Measurements from ENCODE around the gene CCNYL1.

Gene CCNYL1

GRCh38 chr2:207710814-207711740 lies at the start of gene CCNYL1:
Gene CCNYL1 (plus strand): TSS chr2:207711640. CDS start chr2:207711897, 257 bp downstream.
- Histone ChIP-seq H3K27ac (ENCODE audit: low read depth, low read length) (peak within 1 kb of the TSS; percentile 76), H3K36me3 (ENCODE audit: insufficient read depth, low read length) (no peaks in the 10 kb centered on the region), H3K4me3 (ENCODE audit: low read depth in 1 of 2, low read length in 2 of 2) (peak within 1 kb of the TSS; percentile 75 to 91), H3K9ac (ENCODE audit: low read length) (peak within 1 kb of the TSS; percentile 82), H3K9me3 (ENCODE audit: low read length) (no peaks in the 10 kb centered on the region), H3K27me3 (ENCODE audit: control insufficient read depth in 1 of 2, insufficient read depth in 2 of 2, low read length in 2 of 2) (no peaks in the 10 kb centered on the region), H3K4me1 (ENCODE audit: insufficient read depth, low read length) (peaks cover 13% of the 10 kb centered on the region)

GRCh38 chr2:207662203-207662602 lies 49.2 kb upstream of the CCNYL1 start:
- no peak overlapping the region for H3K4me3 ChIP-seq (ENCODE audit: low read depth in 1 of 2, low read length in 2 of 2)
- no peaks in the 10 kb centered on the region for H3K36me3 ChIP-seq (ENCODE audit: insufficient read depth, low read length)
- no peaks in the 10 kb centered on the region for H3K4me1 ChIP-seq (ENCODE audit: insufficient read depth, low read length)
- H3K9me3 ChIP-seq (ENCODE audit: low read length), result no peaks in the 10 kb centered on the region
- no peaks in the 10 kb centered on the region for H3K27me3 ChIP-seq (ENCODE audit: control insufficient read depth in 1 of 2, insufficient read depth in 2 of 2, low read length in 2 of 2)
- H3K9ac ChIP-seq (ENCODE audit: low read length), result no peak overlapping the region
- no peak overlapping the region for H3K27ac ChIP-seq (ENCODE audit: low read depth, low read length)

- Histone ChIP-seq H3K9ac (ENCODE audit: low read length) (no peak overlapping the region), H3K27me3 (ENCODE audit: control insufficient read depth in 1 of 2, insufficient read depth in 2 of 2, low read length in 2 of 2) (no peaks in the 10 kb centered on the region), H3K27ac (ENCODE audit: low read depth, low read length) (no peak overlapping the region), H3K36me3 (ENCODE audit: insufficient read depth, low read length) (no peaks in the 10 kb centered on the region), H3K9me3 (ENCODE audit: low read length) (no peaks in the 10 kb centered on the region), H3K4me3 (ENCODE audit: low read depth in 1 of 2, low read length in 2 of 2) (no peak overlapping the region), H3K4me1 (ENCODE audit: insufficient read depth, low read length) (no peaks in the 10 kb centered on the region)
Observed at GRCh38 chr2:207663870-207664545, 47.4 kb upstream of the CCNYL1 start.

GRCh38 chr2:207670887-207671286 lies 40.6 kb upstream of the CCNYL1 start:
- no peaks in the 10 kb centered on the region for H3K36me3 ChIP-seq (ENCODE audit: insufficient read depth, low read length)
- no peak overlapping the region for H3K9ac ChIP-seq (ENCODE audit: low read length)
- no peak overlapping the region for H3K4me3 ChIP-seq (ENCODE audit: low read depth in 1 of 2, low read length in 2 of 2)
- H3K27me3 ChIP-seq (ENCODE audit: control insufficient read depth in 1 of 2, insufficient read depth in 2 of 2, low read length in 2 of 2), result no peaks in the 10 kb centered on the region
- no peaks in the 10 kb centered on the region for H3K4me1 ChIP-seq (ENCODE audit: insufficient read depth, low read length)
- no peaks in the 10 kb centered on the region for H3K9me3 ChIP-seq (ENCODE audit: low read length)
- no peak overlapping the region for H3K27ac ChIP-seq (ENCODE audit: low read depth, low read length)

GRCh38 chr2:207673431-207673830 lies 38.0 kb upstream of the CCNYL1 start:
- Histone ChIP-seq H3K9me3 (ENCODE audit: low read length) (no peaks in the 10 kb centered on the region), H3K36me3 (ENCODE audit: insufficient read depth, low read length) (no peaks in the 10 kb centered on the region), H3K4me3 (ENCODE audit: low read depth in 1 of 2, low read length in 2 of 2) (no peak overlapping the region), H3K27ac (ENCODE audit: low read depth, low read length) (no peak overlapping the region), H3K9ac (ENCODE audit: low read length) (no peak overlapping the region), H3K27me3 (ENCODE audit: control insufficient read depth in 1 of 2, insufficient read depth in 2 of 2, low read length in 2 of 2) (no peaks in the 10 kb centered on the region), H3K4me1 (ENCODE audit: insufficient read depth, low read length) (no peaks in the 10 kb centered on the region)

GRCh38 chr2:207674266-207674774 lies 37.1 kb upstream of the CCNYL1 start:
- no peak overlapping the region for H3K4me3 ChIP-seq (ENCODE audit: low read depth in 1 of 2, low read length in 2 of 2)
- no peak overlapping the region for H3K27ac ChIP-seq (ENCODE audit: low read depth, low read length)
- H3K36me3 ChIP-seq (ENCODE audit: insufficient read depth, low read length), result no peaks in the 10 kb centered on the region
- H3K9me3 ChIP-seq (ENCODE audit: low read length), result no peaks in the 10 kb centered on the region
- no peaks in the 10 kb centered on the region for H3K27me3 ChIP-seq (ENCODE audit: control insufficient read depth in 1 of 2, insufficient read depth in 2 of 2, low read length in 2 of 2)
- no peak overlapping the region for H3K9ac ChIP-seq (ENCODE audit: low read length)
- H3K4me1 ChIP-seq (ENCODE audit: insufficient read depth, low read length), result no peaks in the 10 kb centered on the region

- Histone ChIP-seq H3K27ac (ENCODE audit: low read depth, low read length) (no peak overlapping the region), H3K9me3 (ENCODE audit: low read length) (no peaks in the 10 kb centered on the region), H3K9ac (ENCODE audit: low read length) (no peak overlapping the region), H3K4me3 (ENCODE audit: low read depth in 1 of 2, low read length in 2 of 2) (no peak overlapping the region), H3K4me1 (ENCODE audit: insufficient read depth, low read length) (no peaks in the 10 kb centered on the region), H3K36me3 (ENCODE audit: insufficient read depth, low read length) (no peaks in the 10 kb centered on the region), H3K27me3 (ENCODE audit: control insufficient read depth in 1 of 2, insufficient read depth in 2 of 2, low read length in 2 of 2) (no peaks in the 10 kb centered on the region)
Observed at GRCh38 chr2:207674826-207675225, 36.6 kb upstream of the CCNYL1 start.

- Histone ChIP-seq H3K9ac (ENCODE audit: low read length) (no peak overlapping the region), H3K4me3 (ENCODE audit: low read depth in 1 of 2, low read length in 2 of 2) (no peak overlapping the region), H3K27me3 (ENCODE audit: control insufficient read depth in 1 of 2, insufficient read depth in 2 of 2, low read length in 2 of 2) (no peaks in the 10 kb centered on the region), H3K9me3 (ENCODE audit: low read length) (no peaks in the 10 kb centered on the region), H3K27ac (ENCODE audit: low read depth, low read length) (no peak overlapping the region), H3K36me3 (ENCODE audit: insufficient read depth, low read length) (no peaks in the 10 kb centered on the region), H3K4me1 (ENCODE audit: insufficient read depth, low read length) (no peaks in the 10 kb centered on the region)
Observed at GRCh38 chr2:207676827-207677354, 34.5 kb upstream of the CCNYL1 start.

- Histone ChIP-seq H3K9me3 (ENCODE audit: low read length) (no peaks in the 10 kb centered on the region), H3K36me3 (ENCODE audit: insufficient read depth, low read length) (no peaks in the 10 kb centered on the region), H3K4me3 (ENCODE audit: low read depth in 1 of 2, low read length in 2 of 2) (no peak overlapping the region), H3K27ac (ENCODE audit: low read depth, low read length) (no peak overlapping the region), H3K4me1 (ENCODE audit: insufficient read depth, low read length) (no peaks in the 10 kb centered on the region), H3K9ac (ENCODE audit: low read length) (no peak overlapping the region), H3K27me3 (ENCODE audit: control insufficient read depth in 1 of 2, insufficient read depth in 2 of 2, low read length in 2 of 2) (no peaks in the 10 kb centered on the region)
Observed at GRCh38 chr2:207681431-207681830, 30.0 kb upstream of the CCNYL1 start.

- H3K27me3 ChIP-seq (ENCODE audit: control insufficient read depth in 1 of 2, insufficient read depth in 2 of 2, low read length in 2 of 2), result no peaks in the 10 kb centered on the region
- no peak overlapping the region for H3K27ac ChIP-seq (ENCODE audit: low read depth, low read length)
- no peaks in the 10 kb centered on the region for H3K4me1 ChIP-seq (ENCODE audit: insufficient read depth, low read length)
- no peaks in the 10 kb centered on the region for H3K36me3 ChIP-seq (ENCODE audit: insufficient read depth, low read length)
- H3K9me3 ChIP-seq (ENCODE audit: low read length), result no peaks in the 10 kb centered on the region
- H3K9ac ChIP-seq (ENCODE audit: low read length), result no peak overlapping the region
- H3K4me3 ChIP-seq (ENCODE audit: low read depth in 1 of 2, low read length in 2 of 2), result no peak overlapping the region
Observed at GRCh38 chr2:207682557-207682956, 28.9 kb upstream of the CCNYL1 start.

GRCh38 chr2:207683438-207683837 lies 28.0 kb upstream of the CCNYL1 start:
- no peak overlapping the region for H3K9ac ChIP-seq (ENCODE audit: low read length)
- no peaks in the 10 kb centered on the region for H3K9me3 ChIP-seq (ENCODE audit: low read length)
- H3K36me3 ChIP-seq (ENCODE audit: insufficient read depth, low read length), result no peaks in the 10 kb centered on the region
- H3K4me1 ChIP-seq (ENCODE audit: insufficient read depth, low read length), result no peaks in the 10 kb centered on the region
- no peaks in the 10 kb centered on the region for H3K27me3 ChIP-seq (ENCODE audit: control insufficient read depth in 1 of 2, insufficient read depth in 2 of 2, low read length in 2 of 2)
- H3K4me3 ChIP-seq (ENCODE audit: low read depth in 1 of 2, low read length in 2 of 2), result no peak overlapping the region
- no peak overlapping the region for H3K27ac ChIP-seq (ENCODE audit: low read depth, low read length)
